Natural killer cell (primary cell): Measurements from ENCODE around the gene ARF5. TPM values are rescaled to one million over a fixed set of nuclear protein-coding genes. Genes with fewer than 3 reads are reported as not detected.

Experiments used
- ATAC-seq, 3 donors: fragments of 150-1000 bp in 2 of 3; fragments of 200-7000 bp in 1 of 3; cut with Tn5 transposase; 1 replicate in 1 of 3; 2 replicates in 2 of 3; pipeline ENCODE4 v1.10.0; 2021; ENCODE audit warnings: mild to moderate bottlenecking in 2 of 3, moderate library complexity in 2 of 3
- DNase-seq, 2 donors: peaks; one replicate each; pipeline versions ENCODE4 v3.0.0 to v3.0.0-alpha.2; 2013 to 2021; ENCODE audit warnings: mixed read lengths in 1 of 2
- H3K27ac ChIP-seq: one replicate; pipeline ENCODE4 v1.5.1; 2013; ENCODE audit warnings: mild to moderate bottlenecking, low read length
- H3K27me3 ChIP-seq: one replicate; pipeline ENCODE4 v1.6.1; 2013; ENCODE audit warnings: low read length; ENCODE audit not compliant: control insufficient read depth, insufficient read depth
- H3K36me3 ChIP-seq: one replicate; pipeline ENCODE4 v1.6.1; 2013; ENCODE audit warnings: low read length; ENCODE audit not compliant: control insufficient read depth, insufficient read depth
- H3K4me1 ChIP-seq: one replicate; pipeline ENCODE4 v1.6.1; 2013; ENCODE audit warnings: low read length; ENCODE audit not compliant: control insufficient read depth, insufficient read depth
- H3K4me3 ChIP-seq: one replicate; pipeline ENCODE4 v1.5.1; 2013; ENCODE audit warnings: low read length
- H3K9me3 ChIP-seq: one replicate; pipeline ENCODE4 v1.6.1; 2013; ENCODE audit warnings: low read length; ENCODE audit not compliant: control insufficient read depth, insufficient read depth
- H3K27ac Mint-ChIP-seq, 2 donors: one replicate each; pipeline ENCODE4 v1.8.0; 2022; ENCODE audit warnings: mild to moderate bottlenecking in 2 of 2, mixed read lengths in 2 of 2, moderate library complexity in 1 of 2
- H3K27me3 Mint-ChIP-seq, 2 donors: one replicate each; pipeline ENCODE4 v1.8.0; 2022; ENCODE audit warnings: low read depth in 2 of 2, mixed read lengths in 2 of 2
- H3K36me3 Mint-ChIP-seq: one replicate; pipeline ENCODE4 v1.8.0; 2022; ENCODE audit warnings: mixed read lengths
- H3K4me1 Mint-ChIP-seq, 2 donors: one replicate each; pipeline ENCODE4 v1.8.0; 2022; ENCODE audit warnings: mixed read lengths in 2 of 2
- H3K4me3 Mint-ChIP-seq: one replicate; pipeline ENCODE4 v1.8.0; 2022; ENCODE audit warnings: mild to moderate bottlenecking, moderate library complexity, mixed read lengths
- H3K9me3 Mint-ChIP-seq, 2 donors: one replicate each; pipeline ENCODE4 v1.8.0; 2022; ENCODE audit warnings: mixed read lengths in 2 of 2
- CTCF ChIP-seq: fragments of 200-600 bp; IDR thresholded peaks from one replicate; pipeline ENCODE4 v1.8.0; 2022; ENCODE audit warnings: antibody characterized with exemption
- WGBS: methylation state at CpG from one replicate; pipeline ENCODE4 v1.1.7; 2013; ENCODE audit warnings: missing lambda C conversion rate; ENCODE audit not compliant: insufficient coverage; 5-methylcytosine and 5-hydroxymethylcytosine counted together
- intact Hi-C: fragments of 100-400 bp; cut with micrococcal nuclease; formaldehyde crosslinking; loops from one replicate; pipeline ENCODE4 v1.14.2; 2022
- total RNA-seq, 4 donors: library from RNA; stranded (reverse); fragments of 120-200 nt in 1 of 4; gene quantifications; one replicate each; pipeline versions ENCODE4 v1.2.3 to v1.2.4, GENCODE V29; 2013 to 2022

ARF5 gene
- total RNA-seq, 3 donors from 2014 or later (not counting 1 experiment from before 2014, with no cell fraction given) = 102 to 121 (median 109) TPM

- H3K27me3 ChIP-seq = no peaks in the 10 kb centered on the region
- no peak for TF ChIP-seq CTCF
- no peaks in the 10 kb centered on the region for H3K9me3 ChIP-seq
- no peaks in the 10 kb centered on the region for H3K9me3 Mint-ChIP-seq
- no peaks in the 10 kb centered on the region for H3K36me3 Mint-ChIP-seq
- 83% methylated on average over 1 of the region's 1 CpG for WGBS
- peaks cover 0 to 14% of the 10 kb centered on the region in 2 donors for H3K27me3 Mint-ChIP-seq
- no peaks in the 10 kb centered on the region for H3K36me3 ChIP-seq
- intact Hi-C loops = no loop called here
- no peak overlapping the region for H3K4me3 ChIP-seq
- no peaks in the 10 kb centered on the region for H3K4me1 Mint-ChIP-seq
- no peak for ATAC-seq
- no peaks in the 10 kb centered on the region for H3K4me1 ChIP-seq
- no peak overlapping the region for H3K27ac Mint-ChIP-seq
- DNase-seq = no peak
- H3K4me3 Mint-ChIP-seq = no peak overlapping the region
- no peak overlapping the region for H3K27ac ChIP-seq
Observed at GRCh38 chr7:127546313-127546712, 41.9 kb upstream of the ARF5 start.

GRCh38 chr7:127550247-127550646 lies 38.0 kb upstream of the ARF5 start:
- Mint-ChIP-seq H3K4me1 (no peaks in the 10 kb centered on the region), H3K36me3 (no peaks in the 10 kb centered on the region), H3K27me3 (peaks cover 3 to 14% of the 10 kb centered on the region in 2 donors), H3K9me3 (no peaks in the 10 kb centered on the region), H3K4me3 (no peak overlapping the region), H3K27ac (no peak overlapping the region)
- Histone ChIP-seq H3K27ac (no peak overlapping the region), H3K9me3 (no peaks in the 10 kb centered on the region), H3K36me3 (no peaks in the 10 kb centered on the region), H3K4me1 (no peaks in the 10 kb centered on the region), H3K27me3 (no peaks in the 10 kb centered on the region), H3K4me3 (no peak overlapping the region)
- no peak for DNase-seq
- no peak for ATAC-seq
- WGBS = 31% methylated on average over 1 of the region's 1 CpG
- TF ChIP-seq CTCF = no peak
- intact Hi-C loops = no loop called here

GRCh38 chr7:127551941-127552340 lies 36.3 kb upstream of the ARF5 start:
- no peaks in the 10 kb centered on the region for H3K9me3 ChIP-seq
- no peak overlapping the region for H3K4me3 ChIP-seq
- no peaks in the 10 kb centered on the region for H3K4me1 ChIP-seq
- Mint-ChIP-seq H3K4me1 (no peaks in the 10 kb centered on the region), H3K4me3 (no peak overlapping the region), H3K9me3 (no peaks in the 10 kb centered on the region), H3K27me3 (peaks cover 3 to 9% of the 10 kb centered on the region in 2 donors), H3K27ac (no peak overlapping the region), H3K36me3 (no peaks in the 10 kb centered on the region)
- 66% methylated on average over 4 of the region's 4 CpGs for WGBS
- H3K27ac ChIP-seq = no peak overlapping the region
- intact Hi-C loops = no loop called here
- TF ChIP-seq CTCF = no peak
- H3K27me3 ChIP-seq = no peaks in the 10 kb centered on the region
- no peak for ATAC-seq
- DNase-seq = no peak
- no peaks in the 10 kb centered on the region for H3K36me3 ChIP-seq

- Histone ChIP-seq H3K27me3 (no peaks in the 10 kb centered on the region), H3K9me3 (no peaks in the 10 kb centered on the region), H3K4me1 (no peaks in the 10 kb centered on the region), H3K4me3 (no peak overlapping the region), H3K27ac (no peak overlapping the region), H3K36me3 (no peaks in the 10 kb centered on the region)
- Mint-ChIP-seq H3K36me3 (no peaks in the 10 kb centered on the region), H3K4me1 (no peaks in the 10 kb centered on the region), H3K4me3 (no peak overlapping the region), H3K27me3 (peaks cover 0 to 3% of the 10 kb centered on the region in 2 donors), H3K9me3 (no peaks in the 10 kb centered on the region), H3K27ac (no peak overlapping the region)
- 100% methylated on average over 1 of the region's 2 CpGs for WGBS
- DNase-seq (no peak), ATAC-seq (no peak)
- intact Hi-C loops = no loop called here
- TF ChIP-seq CTCF = no peak
Observed at GRCh38 chr7:127556404-127556803, 31.8 kb upstream of the ARF5 start.
